ENCODE measurements around the gene TTC9B.

Gene TTC9B

DNA sequence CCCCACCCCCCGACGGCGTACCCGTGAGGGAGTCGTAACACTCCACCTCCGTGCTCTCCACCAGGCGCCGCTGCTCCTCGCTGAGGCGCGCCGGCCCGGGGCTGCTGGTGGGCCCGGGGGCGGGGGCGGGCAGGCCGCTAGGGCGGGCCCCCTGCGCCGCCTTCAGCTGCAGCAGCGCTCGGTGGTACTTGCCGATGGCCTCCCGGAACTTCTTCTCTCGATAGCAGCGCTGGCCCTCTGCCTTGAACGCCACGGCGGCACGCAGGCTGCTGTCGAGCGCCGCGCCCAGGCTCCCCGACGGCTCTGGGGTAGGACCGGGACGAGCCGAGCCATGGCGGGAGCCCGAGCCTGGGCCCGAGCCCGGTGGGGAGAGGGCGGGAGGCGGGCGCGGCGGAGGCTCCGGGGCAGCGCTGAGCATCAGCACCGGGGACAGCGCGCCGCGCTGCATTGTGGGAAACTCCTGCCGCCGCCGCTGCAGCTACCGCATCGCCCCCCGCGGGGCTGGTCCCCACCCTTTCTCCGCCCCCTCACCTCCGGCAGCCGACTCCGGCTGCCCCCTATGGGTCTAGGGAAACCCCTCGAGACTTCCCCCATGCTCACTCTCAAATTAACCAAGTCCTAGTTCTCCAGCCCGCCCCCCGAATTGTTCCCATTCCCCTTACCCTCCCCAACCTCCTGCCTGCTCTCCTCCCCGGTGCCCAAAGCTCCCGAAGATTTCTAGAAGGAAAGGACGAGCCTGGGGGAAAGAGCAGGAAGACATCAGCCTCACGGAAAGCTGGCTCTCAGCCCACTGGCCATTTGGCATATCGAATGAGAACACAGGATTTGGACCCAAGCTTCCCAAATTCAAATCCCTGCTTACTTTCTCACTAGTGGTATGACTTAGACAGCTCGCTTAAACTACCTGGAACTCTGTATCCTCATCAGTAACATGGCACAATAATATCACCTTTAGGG, at the start of gene TTC9B:
TTC9B (minus strand) TSS at position 451 of the 957 bp plus-strand sequence; CDS start at position 448, 3 bp downstream.
- peak; percentile 80 for DNase-seq (ENCODE audit: low spot score)

DNA sequence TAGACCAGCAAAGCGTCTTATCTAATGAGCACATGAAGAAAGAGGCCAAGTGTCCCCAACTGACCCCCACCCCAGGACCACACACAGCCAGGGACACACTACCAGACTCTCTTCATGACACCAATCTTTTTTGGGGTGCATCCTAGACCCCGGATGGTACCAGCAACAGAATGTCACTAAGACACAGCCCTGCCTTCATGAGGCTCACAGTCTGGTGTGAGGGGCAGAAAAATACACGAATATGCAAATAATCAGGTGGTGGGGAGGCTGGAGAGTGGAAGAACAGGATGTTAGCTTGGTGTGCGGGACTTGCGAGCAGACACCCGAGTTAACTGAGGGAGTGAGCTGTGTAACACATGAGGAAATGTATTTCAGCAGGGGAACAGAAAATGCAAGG, 49.4 kb upstream of the TTC9B start:
- no peak for DNase-seq (ENCODE audit: low spot score)

- no peak for DNase-seq (ENCODE audit: low spot score)
Measured at GRCh38 chr19:40266912-40267600, 48.9 kb upstream of the TTC9B start.

DNA sequence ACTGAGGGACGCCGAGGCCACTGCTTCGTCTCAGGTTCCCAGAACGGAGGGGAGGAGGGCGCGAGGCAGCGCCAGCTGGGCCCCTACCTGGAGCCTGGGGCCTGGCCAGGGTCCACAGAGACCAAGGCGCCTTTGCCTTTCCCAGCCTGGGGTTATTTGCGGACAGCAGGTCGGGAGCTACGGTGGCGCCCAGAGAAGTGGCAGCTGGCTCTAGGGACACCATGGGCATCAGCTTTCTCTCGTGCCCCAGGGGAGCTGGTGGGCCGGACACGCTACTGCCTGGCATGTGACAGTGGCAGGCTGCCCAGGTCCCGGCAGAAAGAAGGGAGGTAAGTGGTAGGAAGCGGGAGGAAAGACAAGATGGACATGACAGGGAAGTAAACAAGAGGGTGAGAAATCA, 47.9 kb upstream of the TTC9B start:
- no peak for DNase-seq (ENCODE audit: low spot score)

DNA sequence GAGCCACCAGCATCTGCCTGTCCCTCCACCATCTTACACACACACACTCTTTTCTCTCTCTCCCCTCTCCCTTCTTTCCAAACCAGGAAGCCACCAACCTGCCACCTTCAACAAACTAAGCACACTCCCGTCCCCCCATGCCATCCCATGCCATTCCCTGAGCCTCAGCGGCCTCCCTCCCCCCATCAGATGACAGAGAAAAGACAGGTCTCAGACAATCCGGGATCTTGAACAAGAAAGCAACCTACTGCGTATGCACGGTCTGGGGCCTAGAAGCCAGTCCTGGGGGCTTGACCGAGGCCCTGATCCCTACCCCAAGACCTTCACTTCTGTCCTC, 47.5 kb upstream of the TTC9B start:
- DNase-seq (ENCODE audit: low spot score), result no peak

- DNase-seq (ENCODE audit: low spot score), result no peak
Measured at GRCh38 chr19:40265055-40265762, 47.0 kb upstream of the TTC9B start.

GRCh38 chr19:40264314-40265054, 46.3 kb upstream of the TTC9B start:
- no peak for DNase-seq (ENCODE audit: low spot score)

- DNase-seq (ENCODE audit: low spot score), result no peak
Measured at GRCh38 chr19:40263440-40264313, 45.5 kb upstream of the TTC9B start.

DNA sequence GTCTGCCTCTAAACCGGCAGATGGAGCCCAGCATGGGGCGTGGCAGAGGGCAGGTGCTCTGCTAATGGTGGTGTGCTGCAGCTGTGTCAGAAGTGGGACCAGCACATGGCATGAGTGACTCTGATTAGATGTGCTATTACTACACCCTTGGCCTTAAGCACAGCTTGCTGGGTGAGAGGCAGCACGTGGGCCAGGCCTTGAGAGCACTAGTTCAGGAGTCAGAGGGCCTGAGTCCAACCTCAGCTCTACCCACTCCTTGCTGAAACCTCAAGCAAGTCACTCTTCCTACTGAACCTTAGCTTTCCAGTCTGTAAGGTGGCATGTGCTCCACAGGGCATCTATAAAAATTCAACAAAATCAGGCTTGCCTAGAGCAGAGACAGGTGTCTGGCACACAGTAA, 44.2 kb upstream of the TTC9B start:
- DNase-seq (ENCODE audit: low spot score), result no peak

- no peak for DNase-seq (ENCODE audit: low spot score)
Measured at GRCh38 chr19:40261631-40262030, 43.4 kb upstream of the TTC9B start.

DNA sequence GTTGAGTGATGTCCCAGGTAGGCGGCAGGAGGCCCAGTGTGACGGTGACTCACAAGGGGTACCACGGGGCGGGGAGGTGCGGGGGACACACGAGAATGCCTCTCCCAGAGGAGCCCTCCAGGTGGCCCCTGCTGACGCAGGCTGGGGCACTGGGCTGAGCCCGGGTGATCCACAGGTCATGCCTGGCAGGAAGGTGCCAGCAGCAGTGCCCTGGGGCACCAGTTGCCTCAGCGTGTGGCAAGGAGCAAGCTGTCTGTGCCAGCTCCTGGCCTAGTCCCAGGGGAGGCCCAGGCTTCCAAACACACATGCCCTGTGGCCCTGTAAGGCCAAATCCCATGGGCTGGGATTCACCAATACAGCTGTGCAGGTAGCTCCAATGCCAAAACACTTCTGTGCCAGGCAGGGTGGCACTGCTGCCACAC, 38.9 kb upstream of the TTC9B start:
- DNase-seq (ENCODE audit: low spot score), result no peak

- no peak for DNase-seq (ENCODE audit: low spot score)
Measured at GRCh38 chr19:40256512-40256911, 38.3 kb upstream of the TTC9B start.

- no peak for DNase-seq (ENCODE audit: low spot score)
Measured at GRCh38 chr19:40255619-40256166, 37.5 kb upstream of the TTC9B start.

- DNase-seq (ENCODE audit: low spot score), result no peak
Measured at GRCh38 chr19:40254714-40255418, 36.7 kb upstream of the TTC9B start.

GRCh38 chr19:40253611-40254092, 35.5 kb upstream of the TTC9B start:
- DNase-seq (ENCODE audit: low spot score), result no peak

GRCh38 chr19:40252395-40252794, 34.2 kb upstream of the TTC9B start:
- no peak for DNase-seq (ENCODE audit: low spot score)

GRCh38 chr19:40251991-40252390, 33.8 kb upstream of the TTC9B start:
- no peak for DNase-seq (ENCODE audit: low spot score)

- DNase-seq (ENCODE audit: low spot score), result no peak
Measured at GRCh38 chr19:40251244-40251643, 33.1 kb upstream of the TTC9B start.

GRCh38 chr19:40249781-40250180, 31.6 kb upstream of the TTC9B start:
- DNase-seq (ENCODE audit: low spot score), result no peak

DNA sequence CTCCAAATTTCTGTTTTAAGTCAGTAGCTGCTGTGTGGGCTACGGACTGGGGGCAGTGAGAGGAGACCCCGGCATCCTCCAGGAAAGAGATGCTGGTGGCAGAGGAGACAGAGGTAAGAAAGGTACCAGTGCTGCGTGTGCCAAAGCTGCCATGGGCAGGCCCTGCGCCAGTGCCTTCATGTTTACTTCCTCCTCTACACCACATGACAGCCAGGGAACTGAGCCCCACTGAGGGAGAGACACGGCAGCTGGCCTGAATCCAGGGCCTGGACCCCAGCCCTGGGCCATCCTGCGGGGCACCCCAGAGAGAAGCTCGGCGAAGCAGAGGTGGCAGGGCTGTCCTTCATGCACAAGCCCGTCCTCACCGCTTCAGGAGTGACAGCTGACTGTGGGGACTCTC, 31.0 kb upstream of the TTC9B start:
- DNase-seq (ENCODE audit: low spot score), result no peak
